ENCODE results near the gene ZNF280C.
"Not testable (repeated sequence)": the region's sequence is repeated elsewhere in the genome, so short reads cannot be mapped to it uniquely, and the experiment has no call there.

Gene ZNF280C, protein sequence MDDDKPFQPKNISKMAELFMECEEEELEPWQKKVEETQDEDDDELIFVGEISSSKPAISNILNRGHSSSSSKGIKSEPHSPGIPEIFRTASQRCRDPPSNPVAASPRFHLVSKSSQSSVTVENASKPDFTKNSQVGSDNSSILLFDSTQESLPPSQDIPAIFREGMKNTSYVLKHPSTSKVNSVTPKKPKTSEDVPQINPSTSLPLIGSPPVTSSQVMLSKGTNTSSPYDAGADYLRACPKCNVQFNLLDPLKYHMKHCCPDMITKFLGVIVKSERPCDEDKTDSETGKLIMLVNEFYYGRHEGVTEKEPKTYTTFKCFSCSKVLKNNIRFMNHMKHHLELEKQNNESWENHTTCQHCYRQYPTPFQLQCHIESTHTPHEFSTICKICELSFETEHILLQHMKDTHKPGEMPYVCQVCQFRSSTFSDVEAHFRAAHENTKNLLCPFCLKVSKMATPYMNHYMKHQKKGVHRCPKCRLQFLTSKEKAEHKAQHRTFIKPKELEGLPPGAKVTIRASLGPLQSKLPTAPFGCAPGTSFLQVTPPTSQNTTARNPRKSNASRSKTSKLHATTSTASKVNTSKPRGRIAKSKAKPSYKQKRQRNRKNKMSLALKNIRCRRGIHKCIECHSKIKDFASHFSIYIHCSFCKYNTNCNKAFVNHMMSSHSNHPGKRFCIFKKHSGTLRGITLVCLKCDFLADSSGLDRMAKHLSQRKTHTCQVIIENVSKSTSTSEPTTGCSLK

DNA sequence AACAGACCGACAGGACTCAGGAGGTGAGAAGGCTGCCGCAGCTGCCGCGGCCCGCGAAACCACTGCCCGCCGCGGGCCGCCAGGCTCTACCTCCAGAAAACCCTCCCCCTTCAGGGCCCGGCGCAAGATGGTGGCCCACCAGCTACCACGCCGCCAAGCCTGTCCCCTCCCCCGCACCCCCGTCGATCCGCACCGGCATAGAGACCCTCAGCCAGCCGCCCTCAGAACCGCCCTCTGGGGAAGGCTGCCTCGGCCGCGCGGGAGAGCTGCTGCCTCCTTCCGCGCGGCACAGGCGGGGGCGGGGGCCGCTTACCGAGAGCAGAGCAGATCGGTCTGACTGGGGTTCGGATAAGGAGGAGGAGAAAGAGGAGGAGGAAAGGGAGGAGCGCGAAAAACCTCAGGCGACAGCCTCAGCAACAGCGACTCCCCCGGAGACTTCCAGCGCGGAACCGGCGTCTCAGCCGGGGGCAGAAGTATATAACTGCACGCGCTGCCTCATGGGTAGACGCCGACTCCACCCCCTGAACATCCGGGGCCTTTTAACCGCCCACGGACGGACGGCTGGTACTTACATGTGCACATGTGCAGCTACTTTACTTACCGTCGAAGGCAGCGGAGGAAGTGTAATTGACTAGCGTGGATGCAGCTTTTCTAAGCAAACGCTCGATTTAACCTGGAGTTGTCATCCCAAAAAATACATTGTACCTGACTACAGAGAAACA, at the start of gene ZNF280C:
Gene ZNF280C, minus strand, starts transcription at position 451 of the 722 bp plus-strand sequence. CDS start 8,450 bp downstream, outside the sequence.
- peak; percentile 57 to 76 for DNase-seq

DNA sequence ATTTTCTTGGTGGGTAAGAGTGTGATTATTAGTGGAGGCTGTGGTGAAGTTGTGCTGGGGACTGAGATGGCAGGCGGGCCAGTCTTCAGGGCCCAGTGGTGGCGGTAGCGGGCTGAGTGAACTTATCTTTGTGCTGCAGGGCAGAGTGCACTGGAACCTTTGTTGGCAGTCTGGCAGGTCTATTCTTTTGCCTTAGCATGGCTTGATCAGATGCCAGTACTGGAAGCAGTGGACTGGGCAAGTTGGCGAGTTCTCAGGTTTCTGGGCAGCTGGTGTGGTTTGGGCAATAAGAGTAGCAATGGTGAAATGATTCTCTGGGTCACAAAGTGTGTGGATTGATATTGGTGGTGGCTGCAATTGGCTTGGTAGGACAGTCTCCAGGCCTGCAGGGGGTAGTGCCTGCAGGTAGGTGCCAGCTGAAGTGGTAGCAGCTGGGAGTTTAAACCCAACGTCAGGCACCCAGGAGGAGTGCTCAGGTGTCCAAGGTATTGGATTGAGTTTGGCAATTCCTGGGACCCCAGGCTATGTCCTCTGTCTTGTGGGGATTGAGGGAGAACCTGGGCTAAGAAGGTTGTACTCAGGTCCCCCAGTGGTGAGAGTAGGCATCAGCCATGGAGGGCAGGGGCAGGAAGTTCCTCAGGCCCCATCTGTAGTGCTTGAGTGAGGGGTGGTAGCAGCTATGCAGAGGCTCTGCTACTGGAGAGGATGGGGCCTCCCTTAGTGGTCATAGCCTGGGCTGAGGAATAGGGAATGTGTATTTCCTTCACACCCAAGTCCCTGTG, 36.1 kb upstream of the ZNF280C start:
- no peak for DNase-seq

DNA sequence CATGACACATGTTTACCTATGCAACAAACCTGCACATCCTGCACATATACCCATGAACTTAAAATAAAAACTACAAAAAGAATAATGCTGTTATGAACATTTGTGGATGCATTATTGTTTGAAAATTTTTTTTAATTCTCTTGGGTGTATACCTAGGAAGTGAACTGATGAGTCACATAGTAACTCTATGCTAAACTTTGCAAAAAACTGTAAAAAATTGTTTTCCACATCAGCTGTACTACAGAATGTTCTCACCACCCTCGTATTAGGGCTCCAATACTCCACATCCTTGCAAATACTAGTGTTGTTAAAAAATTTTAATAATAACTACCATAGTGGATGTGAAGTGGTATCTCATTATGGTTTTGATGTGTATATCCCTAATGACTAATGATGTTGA, 33.3 kb upstream of the ZNF280C start:
- no peak for DNase-seq

DNA sequence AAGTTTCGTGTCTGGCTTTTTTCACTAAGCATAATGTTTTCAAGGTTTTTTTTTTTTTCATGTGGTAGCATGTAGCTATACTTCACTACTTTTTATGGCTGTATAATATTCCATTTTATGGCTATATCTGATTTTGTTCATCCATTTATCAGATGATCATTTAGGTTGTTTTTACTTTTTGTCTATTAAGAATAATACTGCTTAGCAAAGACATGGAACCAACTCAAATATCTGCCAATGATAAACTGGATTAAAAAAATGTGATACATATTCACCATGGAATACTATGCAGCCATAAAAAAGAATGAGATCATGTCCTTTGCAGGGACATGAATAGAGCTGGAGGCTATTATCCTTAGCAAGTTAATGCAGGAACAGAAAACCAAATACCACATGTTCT, 32.7 kb upstream of the ZNF280C start:
- no peak for DNase-seq

DNA sequence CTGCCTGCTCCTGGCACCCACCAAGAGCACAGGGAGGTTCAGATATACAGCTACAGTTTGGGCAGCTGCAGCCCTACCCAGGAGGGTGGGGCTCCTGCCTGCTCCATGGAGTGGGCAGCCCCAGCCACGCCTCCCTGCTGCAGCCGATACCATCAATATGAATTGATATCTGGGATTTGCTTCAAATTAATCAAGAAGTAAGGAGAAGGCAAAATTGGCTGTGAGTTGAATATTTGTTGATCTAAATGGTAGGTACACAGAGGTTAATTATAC, 31.2 kb upstream of the ZNF280C start:
- no peak for DNase-seq

DNA sequence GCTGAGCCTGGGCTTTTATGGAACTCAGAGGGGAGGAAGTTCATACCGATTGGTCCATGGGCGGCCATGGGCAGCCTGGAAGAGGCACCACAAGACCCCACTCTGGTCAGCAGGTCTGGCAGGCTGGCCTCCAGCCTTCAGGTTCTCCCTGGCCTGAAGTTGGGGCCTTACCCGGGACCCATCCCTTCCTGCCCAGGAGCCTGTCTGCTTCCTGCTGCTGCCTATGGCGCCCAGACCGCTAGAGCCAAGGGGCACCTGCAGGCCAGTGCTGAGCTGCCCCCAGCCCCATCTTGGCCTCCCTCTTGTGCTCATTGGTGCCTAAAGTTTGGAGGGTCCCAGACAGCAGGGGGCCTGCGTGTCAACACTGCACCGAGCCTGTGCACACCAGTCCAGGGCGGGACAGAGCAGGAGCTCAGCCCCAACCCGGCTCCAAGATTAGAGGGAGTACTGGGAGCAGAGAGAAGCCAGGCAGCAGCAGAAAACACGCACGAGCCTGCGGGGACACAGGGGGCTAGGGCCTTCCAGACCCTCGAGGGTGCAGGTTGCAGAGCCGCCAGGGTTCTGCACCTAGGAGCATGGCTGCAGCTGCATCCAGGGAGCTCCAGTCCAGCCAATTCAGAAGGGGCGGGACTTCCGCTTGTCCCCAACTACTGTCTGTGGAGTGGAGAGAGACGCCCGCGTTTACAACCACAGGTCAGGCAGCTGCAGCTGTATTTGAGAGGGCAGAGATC, 30.7 kb upstream of the ZNF280C start:
- DNase-seq: no peak

DNA sequence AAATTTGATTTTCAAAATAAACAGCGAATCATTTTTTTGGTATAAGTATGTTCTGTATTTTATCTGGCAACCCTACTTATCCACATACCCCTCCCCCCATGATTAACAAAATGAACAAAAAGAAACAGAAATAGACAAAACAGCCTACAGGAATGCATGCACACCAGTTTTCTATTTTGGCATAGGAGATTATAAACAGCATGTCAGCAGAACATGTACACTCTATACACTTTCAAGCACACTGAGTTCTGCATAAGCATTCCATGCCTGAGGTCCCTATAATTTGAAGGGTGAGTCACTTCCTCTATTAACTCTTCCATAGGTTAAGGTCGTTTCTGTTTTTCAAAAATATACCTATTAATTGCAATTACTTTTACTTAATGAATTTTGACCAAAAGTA, 28.0 kb upstream of the ZNF280C start:
- DNase-seq: no peak

DNA sequence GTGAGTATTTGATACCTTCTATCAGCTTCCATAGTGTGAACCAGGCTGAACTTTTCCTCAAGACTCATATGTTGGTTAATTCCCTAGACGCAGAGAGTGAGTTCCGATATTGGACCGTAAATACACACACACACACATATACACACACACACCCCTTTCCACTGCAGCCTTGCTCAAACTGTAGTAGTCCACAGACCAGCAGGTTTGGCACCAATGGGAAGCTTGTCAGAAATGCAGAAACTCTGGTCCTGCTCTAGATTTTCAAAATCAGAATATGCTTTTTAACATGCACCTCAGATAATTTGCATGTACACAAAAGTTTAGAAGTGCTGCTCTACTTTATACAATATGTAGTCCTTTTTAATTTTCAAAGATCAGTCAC, 27.6 kb upstream of the ZNF280C start:
- DNase-seq: no peak

DNA sequence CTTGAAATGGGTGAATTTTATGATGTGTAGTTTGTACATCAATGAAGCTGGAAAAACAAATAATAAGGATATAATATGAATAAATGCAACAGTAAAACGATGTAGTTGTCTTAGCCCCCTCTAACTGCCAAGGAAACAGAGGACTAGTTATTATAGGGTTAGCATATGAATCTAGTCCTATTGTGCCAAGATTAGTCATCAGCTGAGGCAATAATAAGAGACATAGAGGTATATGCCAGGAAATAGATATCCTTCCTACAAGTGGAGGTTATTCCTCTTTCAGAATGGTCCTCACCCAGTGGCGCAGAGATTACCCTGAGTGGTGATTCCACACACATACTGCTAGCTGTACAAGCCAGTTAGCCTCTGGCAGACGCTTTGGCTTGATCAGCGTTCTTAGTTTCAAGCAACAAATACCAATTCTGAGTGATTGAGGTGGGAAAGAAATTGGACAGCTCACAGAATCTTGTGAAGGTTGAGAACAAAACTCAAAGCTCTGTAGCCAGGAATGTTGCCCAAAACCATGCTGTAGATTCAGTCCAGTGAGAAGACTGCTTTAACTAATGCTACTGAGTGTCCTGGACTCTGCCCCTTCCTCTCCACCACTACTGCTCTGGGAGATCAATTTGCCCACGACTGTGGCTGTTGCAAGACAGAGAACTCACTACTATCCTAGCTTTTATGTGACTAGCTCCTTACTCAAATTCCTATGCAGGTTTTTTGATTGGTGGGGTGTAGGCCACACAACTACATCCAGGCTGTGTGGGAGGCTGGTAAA, 27.0 kb upstream of the ZNF280C start:
- DNase-seq: no peak

DNA sequence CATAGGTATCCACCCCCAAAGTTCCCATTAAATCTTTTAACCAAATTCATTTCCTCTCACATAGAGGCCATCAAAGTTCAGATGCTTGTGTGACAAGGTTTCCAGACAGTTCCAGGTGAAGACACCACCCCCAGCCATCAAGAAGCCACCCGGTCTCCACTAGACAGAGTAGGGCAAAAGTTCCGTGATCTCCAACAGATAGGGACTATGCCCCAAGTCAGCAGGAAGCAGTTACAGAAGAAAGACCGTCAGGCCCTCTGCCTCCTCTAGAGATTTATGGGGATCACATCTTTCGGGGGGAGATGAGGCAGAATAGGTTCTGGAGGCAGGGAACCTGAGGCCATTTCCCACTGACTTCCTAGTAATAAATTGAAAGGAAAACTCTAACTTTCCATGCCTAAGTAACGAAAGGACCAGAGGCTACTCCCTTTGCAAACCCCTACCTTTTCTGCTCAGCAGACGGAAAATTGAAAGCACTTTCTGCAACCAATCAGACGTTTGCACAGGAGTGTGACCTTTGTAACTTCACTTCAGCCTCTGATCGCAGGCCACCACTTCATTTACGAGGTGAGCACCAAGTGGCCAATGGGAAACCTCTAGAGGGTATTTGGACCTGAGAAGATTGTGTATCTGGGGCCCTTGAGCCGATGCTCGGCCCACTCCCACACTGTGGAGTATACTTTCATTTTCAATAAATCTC, 18.5 kb upstream of the ZNF280C start:
- no peak for DNase-seq

DNA sequence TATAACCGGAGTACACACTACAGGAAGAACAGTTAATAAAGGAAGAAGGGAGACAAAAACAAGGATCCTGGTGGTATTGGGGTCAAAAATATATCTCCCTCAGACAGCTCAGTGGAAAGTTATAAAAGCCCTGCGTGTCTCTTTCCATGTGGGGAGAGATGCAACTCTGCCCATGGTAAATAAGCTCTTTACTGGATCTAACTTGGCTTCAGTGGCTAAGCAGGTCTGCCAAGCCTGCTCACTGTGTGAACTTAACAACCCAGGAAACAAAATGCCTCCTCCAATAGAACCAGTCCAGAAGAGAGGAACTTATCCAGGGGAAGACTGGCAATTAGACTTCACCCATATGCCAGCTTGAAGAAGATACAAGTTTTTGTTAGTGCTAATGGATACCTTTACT, 17.0 kb upstream of the ZNF280C start:
- DNase-seq: no peak

DNA sequence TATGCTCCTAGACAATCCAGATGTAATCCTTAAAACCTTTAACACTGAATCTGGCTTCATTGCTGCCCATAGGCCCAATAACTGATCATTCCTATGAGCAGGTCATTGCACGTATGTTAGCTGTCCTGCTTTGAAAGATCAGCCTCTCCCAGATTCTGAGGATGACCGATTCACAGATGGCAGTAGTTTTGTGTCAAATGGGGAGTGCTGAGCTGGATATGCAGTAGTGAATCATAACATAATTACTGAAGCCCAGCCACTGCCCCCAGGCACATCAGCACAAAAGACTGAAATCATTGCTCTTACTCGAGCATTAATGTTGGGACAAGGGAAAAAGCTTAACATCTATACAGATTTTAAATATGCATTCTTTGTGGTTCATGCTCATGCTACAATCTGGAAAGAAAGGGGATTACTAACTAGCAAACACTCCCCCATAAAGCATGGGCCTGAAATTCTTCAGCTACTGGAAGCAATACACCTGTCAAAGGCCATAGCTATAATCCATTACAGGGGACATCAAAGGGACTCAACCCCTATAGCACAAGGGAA, 16.4 kb upstream of the ZNF280C start:
- no peak for DNase-seq

DNA sequence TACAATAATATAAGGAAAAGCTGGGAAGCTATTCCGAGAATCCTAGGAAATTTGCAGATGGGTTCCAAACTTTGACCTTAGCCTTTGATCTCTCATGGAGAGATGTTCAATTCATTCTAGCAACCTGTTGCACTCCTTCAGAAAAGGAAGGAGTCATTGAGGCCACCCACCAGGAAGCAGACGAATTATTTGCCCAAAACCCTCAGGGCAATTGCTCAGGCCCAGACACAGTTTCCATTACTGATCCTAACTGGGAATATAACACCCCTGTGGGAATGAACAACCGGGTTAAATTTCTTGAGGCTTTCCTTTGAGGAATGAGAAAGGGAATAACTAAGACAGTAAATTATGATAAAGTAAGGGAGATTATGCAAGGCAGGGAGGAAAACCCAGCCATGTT, 13.5 kb upstream of the ZNF280C start:
- DNase-seq: no peak

DNA sequence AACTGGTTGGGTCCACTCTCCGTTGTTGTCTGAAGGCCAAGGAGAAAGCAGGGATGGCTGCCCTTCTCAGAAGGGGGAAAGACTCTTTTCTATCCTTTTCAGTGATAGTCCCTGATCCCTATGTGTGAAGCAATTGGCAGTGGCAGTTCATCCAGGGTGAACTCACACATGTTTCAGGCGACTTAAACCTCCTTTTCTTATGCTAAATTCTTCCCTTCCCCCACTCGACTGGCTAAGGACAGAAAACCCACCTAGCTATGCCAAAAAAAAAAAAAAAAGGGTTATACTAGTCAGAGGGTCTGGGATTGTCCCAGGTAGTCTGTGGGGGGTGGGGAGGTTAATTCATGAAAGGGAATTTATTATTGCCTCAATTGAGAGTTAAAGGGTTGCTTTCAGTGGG, 12.2 kb upstream of the ZNF280C start:
- no peak for DNase-seq

DNA sequence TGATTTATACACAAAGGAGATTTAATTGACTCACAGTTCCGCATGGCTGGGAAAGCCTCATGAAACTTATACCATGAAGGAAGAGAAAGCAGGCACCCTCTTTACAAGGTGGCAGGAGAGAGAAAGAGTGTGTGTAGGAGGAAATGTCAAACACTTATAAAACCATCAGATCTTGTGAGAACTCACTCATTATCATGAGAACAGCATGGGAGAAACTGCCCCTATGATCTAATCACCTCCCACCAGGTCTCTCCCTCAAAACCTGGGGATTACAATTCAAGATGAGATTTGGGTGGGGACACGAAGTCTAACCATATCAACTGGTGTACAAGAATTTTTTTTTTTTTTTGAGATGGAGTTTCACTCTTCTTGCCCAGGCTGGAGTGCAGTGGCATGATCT, 3.6 kb upstream of the ZNF280C start:
- DNase-seq: not testable (repeated sequence)

DNA sequence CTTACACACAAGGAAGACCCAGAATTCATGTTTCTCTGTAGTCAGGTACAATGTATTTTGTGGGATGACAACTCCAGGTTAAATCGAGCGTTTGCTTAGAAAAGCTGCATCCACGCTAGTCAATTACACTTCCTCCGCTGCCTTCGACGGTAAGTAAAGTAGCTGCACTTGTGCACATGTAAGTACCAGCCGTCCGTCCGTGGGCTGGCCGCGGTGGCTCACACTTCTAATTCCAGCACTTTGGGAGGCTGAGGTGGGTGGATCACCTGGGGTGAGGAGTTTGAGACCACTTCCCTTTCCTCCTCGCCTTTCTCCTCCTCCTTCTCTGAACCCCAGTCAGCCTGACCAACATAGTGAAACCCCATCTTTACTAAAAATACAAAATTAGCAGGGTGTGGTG, 692 bp upstream of the ZNF280C start:
- DNase-seq: not testable (repeated sequence)

DNA sequence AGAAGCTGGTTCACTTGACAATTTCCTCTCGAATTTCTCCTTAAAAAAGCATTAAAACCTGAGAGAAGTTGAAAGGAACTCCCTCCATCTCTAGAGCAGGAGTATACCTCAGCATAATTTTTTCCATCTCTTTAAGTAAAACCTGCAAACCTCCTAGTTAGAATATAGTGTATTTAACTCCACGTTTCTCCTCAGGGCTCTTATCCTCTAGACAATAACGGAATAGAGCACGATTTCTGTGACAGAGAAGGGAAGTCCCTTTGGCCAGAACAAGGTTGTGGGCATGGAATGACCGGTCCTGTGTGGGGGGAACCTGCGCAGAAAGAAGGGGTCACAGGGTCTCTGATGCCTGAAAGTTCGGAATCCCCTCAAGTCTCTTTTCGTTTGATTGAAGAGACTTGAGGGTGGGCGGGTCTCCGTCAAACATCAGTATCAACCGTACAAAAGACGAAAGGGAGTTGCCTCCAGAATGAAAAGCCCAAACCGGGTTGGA, 697 bp downstream of the ZNF280C start:
- DNase-seq: no peak

DNA sequence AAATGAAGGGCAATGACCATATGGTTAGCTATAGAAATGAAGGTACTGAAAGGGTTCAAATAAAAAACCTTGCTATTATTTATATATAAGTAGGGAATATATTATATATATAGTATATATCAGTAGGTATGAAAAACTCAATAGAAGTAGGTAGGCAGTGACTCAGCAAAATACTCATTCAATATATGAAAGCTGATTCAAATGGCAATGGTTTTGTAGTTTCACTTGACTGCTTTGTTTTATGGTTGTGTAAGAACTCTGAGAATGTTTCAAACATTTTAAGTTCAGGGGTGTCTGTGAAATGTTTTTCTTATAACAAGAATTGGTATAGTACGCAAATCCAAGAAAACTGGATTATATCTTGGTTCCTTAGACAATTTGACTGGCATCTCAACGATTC, 4.1 kb downstream of the ZNF280C start:
- DNase-seq: no peak

DNA sequence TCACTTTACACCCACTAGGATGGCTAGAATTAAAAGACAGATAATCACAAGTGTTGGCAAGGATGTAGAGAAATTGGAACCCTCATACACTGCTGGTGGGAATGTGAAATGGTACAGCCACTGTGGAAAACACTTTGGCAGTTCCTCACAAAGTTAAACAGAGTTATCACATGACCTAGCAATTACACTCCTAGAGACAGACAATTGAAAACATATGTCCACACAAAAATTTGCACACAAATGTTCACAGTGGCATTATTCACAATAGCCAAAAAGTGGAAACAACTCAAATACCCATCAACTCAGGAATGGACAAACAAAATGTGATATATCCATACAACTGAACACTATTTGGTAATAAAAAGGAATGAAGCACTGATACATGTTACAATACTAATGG, 5.7 kb downstream of the ZNF280C start:
- DNase-seq: no peak

DNA sequence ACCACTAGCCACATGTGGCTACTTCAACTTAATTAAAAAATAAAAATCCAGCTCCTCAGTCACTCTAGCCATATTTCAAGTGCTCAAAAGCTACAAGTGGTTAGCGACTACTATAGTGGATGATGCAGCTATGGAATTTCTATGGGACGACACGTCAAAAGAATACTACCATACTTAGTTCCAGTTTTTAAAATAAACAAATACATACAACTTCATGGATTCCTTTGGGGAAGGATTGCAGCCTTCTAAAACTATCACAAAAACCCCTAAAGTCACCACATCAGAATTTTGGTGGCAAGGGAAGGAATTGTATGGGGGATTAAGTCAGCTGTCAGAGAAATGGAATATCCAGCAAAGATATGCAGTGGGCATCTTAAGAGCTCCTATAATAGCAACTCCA, 6.5 kb downstream of the ZNF280C start:
- no peak for DNase-seq

All from SW 1271 (cell line).